Testis (tissue), 3 donors: Measurements from ENCODE around the gene GPHN. TPM values are rescaled to one million over a fixed set of nuclear protein-coding genes. Genes with fewer than 3 reads are reported as not detected.

ENCODE experiments used
- DNase-seq: peaks from one replicate; pipeline ENCODE4 v3.0.0-alpha.2; 2019
- H3K27ac ChIP-seq, 2 donors: fragments of 200-600 bp; sonication (generic); one replicate each; pipeline ENCODE4 v1.5.1; 2019
- H3K27me3 ChIP-seq: fragments of 200-600 bp; sonication (generic); one replicate; pipeline ENCODE4 v1.5.1; 2019
- H3K36me3 ChIP-seq: fragments of 200-600 bp; sonication (generic); one replicate; pipeline ENCODE4 v1.5.1; 2017; ENCODE audit warnings: low read depth; ENCODE audit errors: missing control alignments
- H3K4me1 ChIP-seq: fragments of 200-600 bp; sonication (generic); one replicate; pipeline ENCODE4 v1.5.1; 2019
- H3K4me3 ChIP-seq, 2 donors: fragments of 200-600 bp; sonication (generic); one replicate each; pipeline ENCODE4 v1.5.1; 2017 to 2019
- H3K9me3 ChIP-seq: fragments of 200-600 bp; sonication (generic); one replicate; pipeline ENCODE4 v1.5.1; 2017
- CTCF ChIP-seq, 3 experiments: fragments of 450-650 bp in 2 of 3; fragments of 200-600 bp in 1 of 3; sonication (generic) in 1 of 3; IDR thresholded peaks; one replicate each; pipeline ENCODE4 v1.5.1; 2016 to 2019; ENCODE audit warnings: antibody characterized with exemption in 3 of 3, mild to moderate bottlenecking in 2 of 3, moderate library complexity in 1 of 3
- POLR2A ChIP-seq: fragments of 450-650 bp; IDR thresholded peaks from one replicate; pipeline ENCODE4 v1.6.1; 2017; ENCODE audit warnings: antibody characterized with exemption, mild to moderate bottlenecking, moderate library complexity
- WGBS, 2 donors: methylation state at CpG; one replicate each; pipeline ENCODE4 v1.1.5; 2018; 5-methylcytosine and 5-hydroxymethylcytosine counted together
- intact Hi-C: fragments of 100-400 bp; cut with DNase I; formaldehyde crosslinking; loops from one replicate; pipeline ENCODE4 v1.15.1; 2023; ENCODE audit warnings: low total_unique reads
- polyA plus RNA-seq: library from polyadenylated mRNA; stranded (reverse); fragments of 350-450 nt; fragmentation: Illumina TruSeq; extraction: RNeasy Lipid Tissue Mini Kit (QIAGEN cat#74804); gene quantifications from one replicate; pipeline ENCODE4 v1.2.3, GENCODE V29; 2014; ENCODE audit warnings: low read depth, low replicate concordance; ENCODE audit not compliant: insufficient read depth
- total RNA-seq, 2 donors: library from RNA; depleted of rRNA; stranded (reverse); fragments of >200 nt; gene quantifications; one replicate each; pipeline ENCODE4 v1.2.3, GENCODE V29; 2016

The GPHN gene
- total and polyA plus RNA-seq, 3 donors from 2014 or later = 14.2 to 26.5 (median 25.4) TPM

DNA sequence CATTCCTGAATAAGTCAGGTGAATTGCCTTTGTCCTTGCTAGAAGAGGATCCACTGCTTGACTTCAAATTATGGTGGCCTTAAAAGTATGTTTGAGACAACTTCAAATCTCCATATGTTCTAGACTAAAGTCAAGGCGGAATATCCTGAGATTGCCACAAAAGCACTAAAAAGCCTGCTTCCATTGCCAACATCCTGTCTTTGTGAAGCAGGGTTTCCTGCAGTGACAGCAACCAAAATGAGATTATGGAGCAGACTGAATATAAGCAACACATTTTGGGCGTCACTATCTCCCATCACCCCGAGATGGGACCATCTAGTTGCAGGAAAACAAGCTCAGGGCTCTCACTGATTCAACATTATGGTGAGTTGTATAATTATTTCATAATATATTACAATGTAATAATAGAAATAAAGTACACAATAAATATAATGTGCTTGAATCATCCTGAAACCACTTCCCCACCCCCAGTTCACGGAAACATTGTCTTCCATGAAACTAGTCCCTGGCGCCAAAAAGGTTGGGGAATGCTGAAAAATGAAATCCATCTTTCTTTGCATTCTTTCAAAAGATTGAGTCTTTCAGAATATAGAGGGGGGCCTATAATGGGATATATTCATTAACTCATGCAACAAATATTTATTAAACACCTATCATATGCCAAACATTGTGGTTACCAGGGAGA, 143.7 kb downstream of the GPHN start:
- no peak for TF ChIP-seq CTCF (IDR thresholded peaks at IDR 0.05)
- TF ChIP-seq POLR2A = no peak
- no peak for DNase-seq
- 90 to 96% methylated on average over 5 of the region's 5 CpGs for WGBS, 2 donors
- H3K4me1 ChIP-seq = peaks cover 6% of the 10 kb centered on the region
- intact Hi-C loops = no loop called here
- H3K4me3 ChIP-seq = no peak overlapping the region
- no peaks in the 10 kb centered on the region for H3K36me3 ChIP-seq
- H3K27me3 ChIP-seq = no peaks in the 10 kb centered on the region
- no peak overlapping the region for H3K27ac ChIP-seq
- no peaks in the 10 kb centered on the region for H3K9me3 ChIP-seq

DNA sequence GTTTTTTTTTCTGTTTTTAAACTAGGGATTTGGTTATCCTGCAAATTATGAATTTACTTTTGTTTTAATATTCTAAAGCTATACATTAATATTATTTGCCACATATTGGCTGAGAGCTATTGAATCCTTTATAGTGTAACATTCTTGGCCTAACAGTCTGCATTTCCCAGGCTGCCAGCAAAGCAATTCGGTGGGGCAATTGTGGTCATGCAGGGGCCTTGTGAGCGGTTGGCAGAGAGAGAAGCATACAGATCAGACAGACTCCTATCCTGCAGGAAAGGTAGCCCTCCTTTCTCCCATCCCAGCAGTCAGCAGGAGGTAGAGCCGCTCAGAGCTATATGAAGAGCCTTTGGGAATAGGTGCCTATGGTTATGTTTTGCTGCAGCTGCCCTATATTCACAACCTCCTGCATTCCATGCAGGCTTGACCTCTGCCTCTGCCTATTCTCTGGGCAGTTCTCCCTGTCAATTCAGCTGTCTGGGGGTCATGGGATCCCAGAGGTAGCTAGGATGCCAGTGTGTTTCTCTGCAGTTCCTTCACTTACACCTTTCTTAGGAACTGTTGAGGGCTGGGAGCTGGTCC, 144.7 kb downstream of the GPHN start:
- 77 to 80% methylated on average over 3 of the region's 3 CpGs for WGBS, 2 donors
- H3K27ac ChIP-seq = no peak overlapping the region
- no peak for TF ChIP-seq CTCF (IDR thresholded peaks at IDR 0.05)
- TF ChIP-seq POLR2A = no peak
- H3K36me3 ChIP-seq = no peaks in the 10 kb centered on the region
- peaks cover 6% of the 10 kb centered on the region for H3K4me1 ChIP-seq
- no peaks in the 10 kb centered on the region for H3K9me3 ChIP-seq
- intact Hi-C loops = no loop called here
- no peak overlapping the region for H3K4me3 ChIP-seq
- H3K27me3 ChIP-seq = no peaks in the 10 kb centered on the region
- DNase-seq = no peak

- Histone ChIP-seq H3K27me3 (no peaks in the 10 kb centered on the region), H3K4me3 (no peak overlapping the region), H3K4me1 (peaks cover 6% of the 10 kb centered on the region), H3K9me3 (no peaks in the 10 kb centered on the region), H3K27ac (no peak overlapping the region), H3K36me3 (no peaks in the 10 kb centered on the region)
- TF ChIP-seq POLR2A = no peak
- TF ChIP-seq CTCF (IDR thresholded peaks at IDR 0.05) = no peak
- DNase-seq = no peak
- intact Hi-C loops = no loop called here
- 82 to 94% methylated on average over 3 of the region's 3 CpGs for WGBS, 2 donors
These were observed 149.8 kb downstream of the GPHN start for GRCh38 chr14:66657780-66658179.

DNA sequence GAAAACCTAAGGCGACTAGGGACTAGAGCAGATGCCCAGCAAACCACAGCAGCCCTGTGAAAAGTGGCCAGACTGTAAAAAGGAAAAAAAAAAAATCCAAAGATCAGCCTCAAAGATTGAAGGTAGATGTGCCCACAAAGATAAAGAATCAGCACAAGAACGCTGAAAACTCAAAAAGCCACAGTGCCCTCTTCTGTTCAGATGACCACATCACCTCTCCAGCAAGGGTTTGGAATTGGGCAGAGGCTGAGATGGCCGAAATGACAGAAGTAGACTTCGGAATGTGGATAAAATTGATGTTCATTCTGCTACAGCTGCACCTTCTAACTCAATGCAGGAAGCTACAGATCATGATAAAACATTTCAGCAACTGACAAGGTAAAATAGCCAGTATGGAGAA, 154.4 kb downstream of the GPHN start:
- Histone ChIP-seq H3K36me3 (no peaks in the 10 kb centered on the region), H3K4me3 (no peak overlapping the region), H3K4me1 (no peaks in the 10 kb centered on the region), H3K27ac (no peak overlapping the region), H3K9me3 (no peaks in the 10 kb centered on the region), H3K27me3 (no peaks in the 10 kb centered on the region)
- intact Hi-C loops = no loop called here
- WGBS, 2 donors = 76 to 84% methylated on average over 4 of the region's 4 CpGs
- DNase-seq = peak; percentile 28
- TF ChIP-seq CTCF (IDR thresholded peaks at IDR 0.05) (peak in 1 of 3 experiments; percentile 8), POLR2A (no peak)

DNA sequence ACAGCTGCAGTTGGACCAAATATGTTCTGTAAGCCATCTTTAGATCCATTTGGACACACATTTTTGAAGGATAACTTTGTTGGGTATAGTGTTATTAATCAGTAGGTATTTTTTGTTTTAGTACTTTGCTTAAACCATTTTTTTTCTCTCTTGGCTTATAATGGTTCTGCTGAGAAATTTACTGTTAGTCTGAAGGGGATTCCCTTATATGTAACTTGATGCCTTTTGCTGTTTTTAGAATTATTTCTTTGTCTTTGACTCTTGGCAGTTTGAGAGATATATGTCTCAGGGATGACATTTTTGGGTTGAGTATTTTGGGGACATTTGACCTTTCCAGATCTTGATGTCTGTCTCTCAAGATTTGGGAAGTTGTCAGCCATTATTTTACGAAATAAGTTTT, 169.8 kb downstream of the GPHN start:
- H3K36me3 ChIP-seq = no peaks in the 10 kb centered on the region
- H3K4me3 ChIP-seq = no peak overlapping the region
- H3K4me1 ChIP-seq = no peaks in the 10 kb centered on the region
- intact Hi-C loops = no loop called here
- no peaks in the 10 kb centered on the region for H3K27me3 ChIP-seq
- no peak for DNase-seq
- 96 to 97% methylated on average over 1 of the region's 1 CpG for WGBS, 2 donors
- no peaks in the 10 kb centered on the region for H3K9me3 ChIP-seq
- H3K27ac ChIP-seq = no peak overlapping the region
- TF ChIP-seq CTCF (IDR thresholded peaks at IDR 0.05) (no peak), POLR2A (no peak)
